CD4-positive, alpha-beta T cell treated with Interleukin-17A for 1 hour (primary cell): ENCODE measurements around the gene GPER1.
A peak's percentile ranks its signal among the peaks of the same experiment; 100 is the strongest.

Experiments
- DNase-seq: peaks from one replicate; pipeline ENCODE4 v3.0.0-alpha.2; 2020

GPER1 gene

DNA sequence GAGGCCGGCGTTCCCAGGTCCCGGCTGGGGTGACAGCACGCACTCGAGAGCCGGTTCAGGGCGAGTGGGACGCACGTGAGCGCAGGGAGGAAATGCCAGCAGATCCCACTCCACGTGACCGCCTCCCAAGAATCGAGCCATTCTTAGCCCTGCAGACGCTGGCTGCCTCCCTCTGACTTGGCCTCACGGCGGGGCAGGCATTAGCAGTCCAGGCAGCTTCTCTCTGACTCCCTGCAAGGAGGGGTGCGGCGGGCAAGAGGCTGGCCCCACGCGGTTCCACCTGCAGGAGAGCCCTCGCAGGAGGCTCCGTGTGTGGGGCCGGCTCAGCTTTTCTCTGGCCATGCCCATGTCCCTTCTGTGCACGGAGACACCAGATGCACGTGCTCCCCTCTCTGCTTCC lies 33.5 kb upstream of the GPER1 start:
- DNase-seq: no peak

DNA sequence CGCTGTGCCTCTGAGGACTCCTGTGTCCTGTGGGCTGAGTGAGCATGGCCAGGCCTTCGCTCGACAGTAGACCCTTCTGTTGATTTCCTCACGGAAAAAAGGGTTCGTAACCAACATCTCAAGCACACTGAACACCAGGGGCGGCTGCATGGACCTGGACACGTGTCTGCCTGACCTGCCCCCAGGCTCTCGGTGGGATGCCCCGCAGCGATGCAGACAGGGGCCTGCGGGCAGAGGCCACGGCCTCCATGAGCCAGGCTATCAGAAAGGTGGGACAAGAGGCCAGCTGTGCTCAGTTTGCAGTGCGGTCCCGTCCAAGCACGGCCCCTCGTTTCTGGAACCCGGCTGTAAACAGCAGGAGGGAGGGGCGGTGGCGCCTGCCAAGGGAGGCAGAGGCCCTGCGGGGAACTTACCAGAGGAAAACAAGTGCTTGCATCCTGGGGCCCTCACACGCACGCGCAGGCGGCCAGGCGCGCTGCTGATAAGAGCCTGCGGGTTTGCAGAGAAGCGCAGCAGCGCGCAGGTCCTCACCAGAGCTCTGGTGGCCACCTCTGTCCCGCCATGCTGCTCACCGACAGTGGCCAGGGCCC lies 33.0 kb upstream of the GPER1 start:
- DNase-seq: peak; percentile 48

DNA sequence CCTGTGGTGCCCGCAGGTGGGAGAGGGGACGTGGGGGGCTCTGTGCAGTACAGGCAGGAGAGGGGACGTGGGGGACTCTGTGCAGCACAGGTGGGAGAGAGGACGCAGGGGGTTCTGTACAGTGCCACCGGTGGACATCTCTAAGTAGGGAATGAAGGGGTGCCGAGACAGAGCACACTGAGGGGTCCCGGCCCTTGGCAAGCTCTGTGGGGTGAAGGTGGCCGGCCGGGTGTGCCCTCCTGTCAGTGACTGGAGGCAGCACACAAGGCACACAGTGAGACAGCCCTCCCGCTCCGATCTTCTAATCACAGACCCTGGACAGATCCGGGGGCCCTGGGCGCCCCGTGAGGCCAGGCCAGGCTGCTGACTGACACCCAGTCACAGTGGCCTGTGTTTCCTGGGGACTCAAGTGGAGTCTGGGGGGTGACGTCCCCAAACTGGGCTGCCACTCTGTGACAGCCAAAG lies 32.4 kb upstream of the GPER1 start:
- no peak for DNase-seq

DNA sequence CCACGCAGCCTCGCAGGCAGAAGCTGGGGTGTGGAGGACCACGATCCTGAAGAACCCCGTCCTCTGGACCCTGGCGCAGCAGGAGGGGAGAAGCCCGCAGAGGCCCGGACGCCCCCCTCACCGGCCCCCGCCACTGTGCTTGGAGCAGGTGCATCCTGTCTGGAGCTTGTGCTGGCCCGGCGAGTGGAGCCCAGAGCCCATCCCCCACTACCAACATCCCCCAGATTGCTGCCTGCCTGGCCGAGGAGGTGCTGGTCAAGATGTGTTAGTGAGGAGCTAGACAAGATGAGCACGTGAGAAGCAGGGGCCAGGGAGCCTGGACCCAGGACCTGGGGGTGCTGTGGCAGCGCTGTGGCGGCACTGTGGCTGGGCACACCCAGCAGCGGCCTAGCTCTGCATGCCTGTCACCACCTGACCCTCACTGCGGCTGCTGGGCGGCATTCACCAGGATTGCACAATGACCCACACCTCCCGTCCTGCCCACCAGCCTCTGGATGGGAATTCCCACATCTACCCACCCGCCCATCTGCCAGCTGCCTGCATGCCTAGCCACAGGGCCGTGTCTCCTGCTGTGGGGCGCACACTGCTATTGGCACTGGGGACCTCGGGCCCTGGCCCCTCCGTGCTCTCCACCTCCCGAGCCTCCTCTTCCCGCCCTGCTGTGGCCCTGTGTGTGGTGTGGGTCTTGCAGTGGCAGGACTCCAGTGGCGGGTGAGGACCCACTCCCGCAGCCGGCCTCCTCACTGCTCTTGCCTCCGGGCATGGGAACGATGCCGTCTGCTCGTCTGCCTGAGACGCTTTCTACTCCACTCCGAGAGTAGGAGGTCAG lies 31.7 kb upstream of the GPER1 start:
- no peak for DNase-seq

DNA sequence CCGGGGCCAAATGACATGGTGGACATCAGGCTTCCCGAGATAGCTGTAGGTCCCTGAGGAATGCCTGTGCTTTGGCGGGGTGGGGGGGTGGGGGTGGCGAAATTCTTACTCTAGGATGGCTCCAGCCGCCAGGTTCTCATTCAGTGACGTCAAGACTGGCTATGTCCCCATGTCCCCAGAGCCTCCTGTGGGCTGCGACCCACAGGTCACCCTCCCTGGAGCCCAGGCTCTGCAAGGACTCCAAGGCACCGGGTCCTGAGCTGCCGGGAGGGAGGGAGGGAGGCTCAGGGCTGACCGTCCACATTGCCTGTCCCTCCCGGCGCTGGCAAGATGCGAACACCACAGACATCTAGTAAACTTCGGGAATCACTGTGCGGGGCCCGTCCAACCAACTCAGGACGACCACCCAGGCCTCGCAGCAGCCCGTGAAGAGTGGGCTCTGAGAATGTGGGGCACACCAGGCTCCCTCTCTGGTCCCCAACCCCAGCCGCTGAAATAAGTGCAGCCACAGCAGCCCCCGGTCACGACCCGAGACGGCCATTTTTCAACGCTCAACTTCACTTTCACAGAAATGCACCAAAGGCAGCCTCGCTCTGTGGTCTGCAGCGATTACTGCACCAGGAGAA lies 31.0 kb upstream of the GPER1 start:
- no peak for DNase-seq

DNA sequence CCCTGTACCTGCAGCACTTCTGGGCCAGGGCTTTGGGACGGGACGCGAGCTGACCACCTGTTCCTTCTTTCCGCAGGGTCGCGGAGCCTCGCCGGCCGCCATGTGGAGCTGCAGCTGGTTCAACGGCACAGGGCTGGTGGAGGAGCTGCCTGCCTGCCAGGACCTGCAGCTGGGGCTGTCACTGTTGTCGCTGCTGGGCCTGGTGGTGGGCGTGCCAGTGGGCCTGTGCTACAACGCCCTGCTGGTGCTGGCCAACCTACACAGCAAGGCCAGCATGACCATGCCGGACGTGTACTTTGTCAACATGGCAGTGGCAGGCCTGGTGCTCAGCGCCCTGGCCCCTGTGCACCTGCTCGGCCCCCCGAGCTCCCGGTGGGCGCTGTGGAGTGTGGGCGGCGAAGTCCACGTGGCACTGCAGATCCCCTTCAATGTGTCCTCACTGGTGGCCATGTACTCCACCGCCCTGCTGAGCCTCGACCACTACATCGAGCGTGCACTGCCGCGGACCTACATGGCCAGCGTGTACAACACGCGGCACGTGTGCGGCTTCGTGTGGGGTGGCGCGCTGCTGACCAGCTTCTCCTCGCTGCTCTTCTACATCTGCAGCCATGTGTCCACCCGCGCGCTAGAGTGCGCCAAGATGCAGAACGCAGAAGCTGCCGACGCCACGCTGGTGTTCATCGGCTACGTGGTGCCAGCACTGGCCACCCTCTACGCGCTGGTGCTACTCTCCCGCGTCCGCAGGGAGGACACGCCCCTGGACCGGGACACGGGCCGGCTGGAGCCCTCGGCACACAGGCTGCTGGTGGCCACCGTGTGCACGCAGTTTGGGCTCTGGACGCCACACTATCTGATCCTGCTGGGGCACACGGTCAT lies 30.3 kb upstream of the GPER1 start:
- no peak for DNase-seq

DNA sequence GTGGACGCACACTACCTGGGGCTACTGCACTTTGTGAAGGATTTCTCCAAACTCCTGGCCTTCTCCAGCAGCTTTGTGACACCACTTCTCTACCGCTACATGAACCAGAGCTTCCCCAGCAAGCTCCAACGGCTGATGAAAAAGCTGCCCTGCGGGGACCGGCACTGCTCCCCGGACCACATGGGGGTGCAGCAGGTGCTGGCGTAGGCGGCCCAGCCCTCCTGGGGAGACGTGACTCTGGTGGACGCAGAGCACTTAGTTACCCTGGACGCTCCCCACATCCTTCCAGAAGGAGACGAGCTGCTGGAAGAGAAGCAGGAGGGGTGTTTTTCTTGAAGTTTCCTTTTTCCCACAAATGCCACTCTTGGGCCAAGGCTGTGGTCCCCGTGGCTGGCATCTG lies 29.6 kb upstream of the GPER1 start:
- DNase-seq: no peak

DNA sequence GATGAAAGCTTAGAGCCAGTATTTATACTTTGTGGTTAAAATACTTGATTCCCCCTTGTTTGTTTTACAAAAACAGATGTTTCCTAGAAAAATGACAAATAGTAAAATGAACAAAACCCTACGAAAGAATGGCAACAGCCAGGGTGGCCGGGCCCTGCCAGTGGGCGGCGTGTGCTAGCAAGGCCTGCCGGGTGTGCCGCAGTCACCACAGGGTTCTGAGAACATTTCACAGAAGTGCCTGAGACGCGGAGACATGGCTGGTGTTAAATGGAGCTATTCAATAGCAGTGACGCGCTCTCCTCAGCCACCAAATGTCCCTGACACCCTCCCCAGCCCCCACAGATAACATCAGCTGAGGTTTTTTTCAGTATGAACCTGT lies 29.1 kb upstream of the GPER1 start:
- DNase-seq: peak; percentile 39

DNA sequence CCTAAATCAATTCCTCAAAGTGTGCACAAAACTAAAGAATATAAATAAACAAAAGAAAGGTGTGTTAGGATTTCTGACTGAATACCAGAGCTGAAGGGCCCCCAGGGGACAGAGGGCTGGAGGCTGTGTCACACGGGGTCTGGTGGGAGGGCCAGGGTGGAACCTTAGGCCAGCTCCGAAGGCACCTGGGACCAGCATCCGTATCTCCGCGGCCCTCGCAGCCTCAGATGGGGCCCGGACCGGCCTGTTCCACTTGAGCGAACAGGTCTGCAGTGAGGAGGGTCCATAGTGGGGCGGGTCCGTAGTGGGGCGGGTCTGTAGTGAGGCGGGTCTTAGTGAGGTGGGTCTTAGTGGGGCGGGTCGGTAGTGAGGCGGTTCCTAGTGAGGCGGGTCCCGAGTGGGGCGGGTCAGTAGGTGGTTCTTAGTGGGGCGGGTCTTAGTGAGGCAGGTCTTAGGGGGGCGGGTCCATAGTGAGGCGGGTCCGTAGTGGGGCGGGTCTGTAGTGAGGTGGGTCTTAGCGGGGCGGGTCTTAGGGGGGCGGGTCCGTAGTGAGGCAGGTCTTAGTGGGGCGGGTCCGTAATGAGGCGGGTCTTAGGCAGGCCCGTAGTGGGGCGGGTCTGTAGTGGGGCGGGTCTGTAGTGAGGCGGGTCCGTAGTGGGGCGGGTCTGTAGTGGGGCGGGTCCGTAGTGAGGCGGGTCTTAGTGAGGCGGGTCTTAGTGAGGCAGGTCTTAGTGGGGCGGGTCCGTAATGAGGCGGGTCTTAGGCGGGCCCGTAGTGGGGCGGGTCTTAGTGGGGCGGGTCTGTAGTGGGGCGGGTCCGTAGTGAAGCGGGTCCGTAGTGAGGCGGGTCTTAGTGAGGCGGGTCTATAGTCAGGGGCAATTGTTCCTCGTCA lies 28.5 kb upstream of the GPER1 start:
- peak; percentile 27 for DNase-seq

DNA sequence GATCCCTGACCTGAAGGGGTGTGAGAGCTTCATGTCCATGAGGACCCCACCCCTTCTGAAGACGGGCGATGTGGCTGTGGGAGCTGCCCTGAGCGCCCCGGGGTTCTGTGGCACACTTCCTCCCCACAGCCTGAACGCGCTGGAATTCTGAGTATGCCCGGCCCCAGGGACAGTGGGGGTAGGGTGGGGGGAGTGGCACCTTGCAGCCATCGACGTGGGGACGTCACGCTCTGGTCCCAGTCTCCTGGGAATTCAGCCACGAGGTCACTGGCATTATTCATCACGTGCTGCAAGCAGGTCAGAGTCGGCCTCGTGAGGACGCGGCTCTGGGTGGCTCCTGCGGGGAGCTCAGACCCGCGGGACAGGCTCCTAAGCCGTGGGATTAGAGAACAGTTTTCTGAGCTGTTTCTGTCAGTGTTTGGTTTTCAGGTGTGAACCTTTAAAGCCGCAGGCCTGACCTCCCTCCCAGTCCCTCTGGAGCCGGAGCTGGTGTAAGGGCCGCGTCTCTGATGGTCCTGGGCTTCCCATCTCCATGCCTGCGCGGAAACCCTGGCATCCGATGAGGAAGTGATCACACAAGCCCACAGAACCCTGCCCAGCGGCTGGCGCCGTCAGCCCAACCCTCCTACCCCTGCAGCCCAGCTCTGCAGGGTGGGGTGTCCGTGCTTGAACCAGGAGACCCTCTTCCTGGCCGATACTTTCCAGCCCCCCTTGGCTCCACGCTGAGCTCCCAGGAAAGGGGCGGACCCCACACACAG lies 27.4 kb upstream of the GPER1 start:
- no peak for DNase-seq

DNA sequence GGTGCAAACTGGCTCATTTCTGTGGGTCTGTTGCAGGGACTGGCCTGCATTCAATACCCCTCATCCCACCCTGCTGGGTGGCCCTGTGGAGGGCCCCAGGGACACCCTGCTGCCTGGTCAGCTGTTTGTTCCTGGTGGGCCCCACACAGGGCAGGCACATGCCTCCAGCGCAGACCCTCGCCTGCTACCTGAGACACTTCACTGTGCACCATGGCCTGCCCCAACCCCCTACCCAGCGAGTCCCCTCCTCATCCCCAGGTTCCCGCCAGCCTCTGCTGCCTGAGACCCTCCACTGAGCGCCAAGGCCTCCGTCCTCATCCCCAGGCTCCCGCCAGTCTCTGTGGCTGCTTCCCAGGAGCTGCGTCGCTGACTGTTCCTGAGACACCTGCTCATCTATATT lies 26.7 kb upstream of the GPER1 start:
- no peak for DNase-seq

DNA sequence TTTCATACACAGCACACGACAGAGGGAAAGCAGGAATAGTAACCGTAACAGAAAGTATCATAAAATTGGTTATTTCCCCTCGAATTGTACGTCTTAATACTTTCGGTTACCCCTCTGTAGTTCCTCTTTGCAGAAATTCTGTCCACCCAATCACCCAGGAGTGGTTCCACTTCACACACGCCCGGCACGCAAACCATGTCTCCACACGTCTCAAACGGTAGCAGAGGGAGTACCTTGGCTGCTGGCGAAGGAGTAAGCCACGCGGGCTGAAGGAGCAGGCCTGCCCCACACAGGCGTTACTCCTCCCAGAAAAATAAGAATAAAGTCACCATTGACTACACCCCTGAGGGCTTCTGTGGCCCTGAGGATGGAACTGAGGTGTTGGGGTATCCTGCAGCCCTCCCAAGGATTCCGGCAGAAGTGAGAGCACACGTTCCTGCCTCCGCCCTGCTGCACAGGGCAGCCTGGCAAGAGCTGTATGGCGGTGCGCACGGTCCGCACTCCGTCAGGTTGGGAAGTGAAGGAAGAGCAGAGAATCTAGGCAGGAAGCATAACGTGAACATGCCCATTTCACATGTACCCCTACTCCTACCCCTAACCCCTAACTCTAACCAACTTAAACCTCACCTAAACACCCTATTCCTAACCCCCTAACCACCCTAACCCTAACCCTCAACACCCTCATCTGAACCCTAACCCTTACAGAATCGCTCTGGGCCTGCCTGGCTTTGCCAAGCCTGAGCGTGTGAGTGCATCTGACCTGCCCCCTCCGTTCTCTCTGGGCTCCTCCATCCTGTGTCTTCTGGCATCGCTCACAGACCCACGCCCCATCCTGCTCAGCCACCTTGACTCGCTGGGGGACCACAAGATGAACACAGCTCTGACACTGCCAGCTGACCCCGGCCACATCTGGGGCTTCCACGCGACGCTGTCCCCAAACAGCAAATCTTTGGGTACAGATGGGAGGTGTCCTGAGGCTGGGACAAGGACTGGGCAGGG lies 25.3 kb upstream of the GPER1 start:
- no peak for DNase-seq

DNA sequence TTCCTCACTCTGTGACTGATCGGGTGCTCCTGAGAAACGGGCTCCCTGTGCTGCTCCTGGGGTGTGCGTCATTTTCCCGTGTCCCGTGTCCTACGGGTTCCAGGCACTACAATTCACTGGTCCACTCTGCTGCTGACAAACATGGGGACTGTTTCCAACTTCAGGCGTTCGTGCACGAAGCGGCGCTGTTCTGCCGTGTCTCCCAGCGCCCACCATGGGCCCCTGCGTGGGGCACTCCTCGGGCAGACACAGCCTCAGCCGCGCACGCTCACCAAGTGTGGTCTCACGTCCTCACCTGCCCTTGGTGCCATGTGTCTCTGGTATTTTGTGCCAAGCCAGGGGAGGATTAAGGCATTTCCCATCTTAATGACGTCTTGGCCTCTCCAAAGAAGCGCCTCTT lies 24.6 kb upstream of the GPER1 start:
- DNase-seq: no peak

DNA sequence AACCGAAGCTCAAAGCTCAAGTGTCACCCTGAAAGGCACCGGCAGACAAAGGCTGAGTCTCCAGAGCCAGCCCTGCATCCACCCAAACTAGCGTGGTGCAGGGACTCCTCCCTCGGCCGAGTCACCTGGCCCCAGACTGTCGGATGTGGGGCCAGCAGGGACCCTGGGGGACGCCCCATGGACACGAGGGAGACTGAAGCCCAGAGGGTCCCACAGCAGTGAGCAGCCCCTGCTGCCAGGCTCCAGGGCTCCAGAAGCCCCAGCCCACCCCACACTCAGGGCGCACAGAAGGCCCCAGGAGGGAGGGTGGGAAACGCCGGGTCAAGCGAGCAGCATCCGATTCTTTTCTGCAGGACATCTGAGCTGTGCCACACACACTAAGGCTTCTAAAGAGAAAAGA lies 23.3 kb upstream of the GPER1 start:
- DNase-seq: no peak

DNA sequence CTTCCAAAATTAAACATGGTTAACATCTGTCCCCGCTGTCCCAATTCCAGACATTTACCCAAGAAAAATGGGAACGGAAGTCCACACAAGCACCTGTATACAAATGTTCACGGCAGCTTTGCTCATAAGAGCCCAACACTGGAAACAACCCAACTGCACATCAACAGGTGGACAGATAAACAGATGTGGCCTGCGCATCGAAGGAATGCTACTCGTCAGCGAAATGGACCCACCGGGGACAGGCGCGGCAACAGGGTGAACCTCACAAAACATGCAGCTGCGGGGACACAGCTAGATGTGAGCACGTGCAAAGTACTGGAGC lies 22.7 kb upstream of the GPER1 start:
- DNase-seq: no peak

DNA sequence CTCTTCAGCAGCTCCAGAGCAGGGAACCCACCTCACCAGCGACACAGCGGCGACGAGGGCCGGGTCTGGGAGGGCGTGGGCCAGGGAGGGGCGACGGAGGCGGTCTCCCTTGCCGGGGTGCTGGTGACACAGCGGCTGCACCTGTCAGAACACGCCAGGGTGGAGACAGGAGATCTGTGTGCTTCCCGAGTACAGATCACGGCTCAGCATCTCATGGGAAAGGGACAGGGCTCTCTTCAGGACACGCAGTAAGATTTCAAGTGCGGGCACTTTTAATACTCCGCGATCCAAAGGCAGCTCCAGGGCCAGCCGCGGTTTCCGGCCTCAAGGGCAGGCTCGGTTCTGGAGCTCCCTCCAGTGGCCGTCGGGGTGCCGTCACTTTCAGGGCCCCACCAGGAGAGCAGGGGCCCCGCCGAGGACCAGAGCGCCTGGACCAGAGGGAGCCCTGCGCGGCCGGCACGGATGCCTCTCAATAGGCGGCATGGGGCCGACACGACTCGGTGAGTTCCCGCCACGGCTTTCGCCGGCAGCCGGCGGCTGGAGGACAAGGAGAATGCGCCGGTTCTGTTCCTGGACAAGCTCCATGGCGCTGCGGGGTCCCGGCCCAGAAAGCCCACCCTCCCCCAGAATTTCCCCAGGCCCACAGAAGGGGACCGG lies 22.2 kb upstream of the GPER1 start:
- peak; percentile 86 for DNase-seq

DNA sequence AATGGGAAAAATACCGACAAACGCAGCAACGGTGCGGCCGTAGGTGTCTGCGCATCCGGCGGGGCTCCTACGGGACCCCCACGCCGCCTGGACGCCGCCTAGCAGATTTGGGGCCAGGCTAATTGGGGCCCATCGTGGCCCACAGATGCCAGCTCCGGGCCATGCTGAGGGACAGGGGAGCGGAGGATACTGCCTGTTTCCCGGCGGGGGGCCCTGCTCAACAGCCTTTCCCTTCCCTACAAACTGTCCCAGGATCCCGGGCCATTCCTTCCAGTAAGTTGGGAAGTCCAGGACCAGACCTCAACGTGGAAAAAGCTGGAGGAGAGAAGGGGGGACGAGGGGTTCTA lies 21.7 kb upstream of the GPER1 start:
- DNase-seq: no peak

DNA sequence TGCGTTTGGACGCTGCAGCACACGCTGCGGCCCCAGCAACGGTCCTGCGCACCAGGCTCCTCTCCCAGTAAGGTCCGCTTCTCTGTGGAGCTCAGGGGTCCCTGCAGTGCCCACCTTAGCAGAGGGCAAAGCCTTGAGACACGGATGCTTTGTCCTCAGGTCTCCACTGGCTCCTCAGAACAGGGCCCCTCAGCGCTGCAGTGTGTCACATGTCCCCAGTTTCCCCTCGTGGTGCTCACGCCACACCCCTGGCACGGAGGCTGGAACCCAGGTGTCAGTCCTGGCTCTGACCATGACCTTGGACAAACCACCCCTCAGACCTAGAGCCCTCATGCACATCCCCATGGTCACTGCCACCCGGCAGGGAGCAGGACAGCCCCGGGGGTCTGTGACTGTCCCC lies 19.9 kb upstream of the GPER1 start:
- DNase-seq: no peak

DNA sequence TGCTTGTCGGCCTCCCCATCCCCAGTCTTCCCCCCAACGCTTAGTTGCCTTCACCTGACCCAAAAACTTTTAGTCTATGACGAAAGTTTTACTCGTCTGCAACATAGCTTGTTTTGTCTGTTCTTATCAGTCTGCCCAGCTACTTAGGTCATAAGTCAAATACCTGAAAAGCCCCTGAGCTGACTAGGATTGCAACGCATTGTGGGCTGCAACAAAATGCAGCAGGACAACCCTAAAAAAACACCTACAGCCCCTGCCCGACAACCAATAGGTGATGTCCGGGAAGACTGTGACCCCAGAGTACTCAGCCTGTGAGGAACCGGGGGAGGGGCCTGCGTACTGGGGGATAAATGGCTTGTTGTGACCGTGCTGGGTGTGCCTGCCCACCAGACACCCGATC lies 19.3 kb upstream of the GPER1 start:
- no peak for DNase-seq

DNA sequence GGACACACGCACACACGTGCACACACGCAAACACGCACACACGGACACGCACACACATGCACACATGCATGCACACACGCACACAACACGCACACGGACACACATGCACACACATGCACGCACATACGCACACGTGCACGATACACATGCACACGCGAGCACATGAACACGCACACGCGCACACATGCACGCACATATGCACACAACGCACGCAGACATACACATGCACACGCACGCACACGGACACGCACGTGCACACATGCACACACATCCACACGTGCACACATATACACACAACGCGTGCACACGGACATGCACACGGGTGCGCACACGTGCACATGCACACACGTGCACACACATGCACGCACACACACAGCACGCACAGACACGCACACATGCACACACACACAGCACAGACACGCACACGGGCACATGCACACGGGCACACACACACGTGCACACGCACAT lies 17.3 kb upstream of the GPER1 start:
- DNase-seq: no peak
